A673 (cell line): ENCODE results near the gene SAMD11.

ENCODE experiments used
- CTCF ChIP-seq: fragments of 300-800, 200-600 bp; sonication (generic); conservative IDR thresholded peaks from 2 replicates; pipeline ENCODE4 v1.5.1; 2017; ENCODE audit warnings: low read depth, mild to moderate bottlenecking, antibody characterized with exemption, low read length, moderate library complexity, mixed read lengths
- EZH2 ChIP-seq: fragments of 200-600 bp; sonication (generic); IDR thresholded peaks from 2 replicates; pipeline ENCODE4 v1.6.1; 2017; ENCODE audit warnings: borderline replicate concordance, low read depth, mild to moderate bottlenecking, mixed read lengths, antibody characterized with exemption, low read length; ENCODE audit not compliant: poor library complexity, severe bottlenecking

- TF ChIP-seq CTCF (no peak), EZH2 (no peak)
Observed at GRCh38 chr1:975365-975764, 51.6 kb downstream of the SAMD11 start.
